Panc1 (cell line): ENCODE results near the gene INPP4A.

Experiments used
- POLR2AphosphoS5 ChIP-seq: IDR thresholded peaks from 2 replicates; pipeline ENCODE4 v1.6.1; 2012; ENCODE audit warnings: mild to moderate bottlenecking, low read depth, low read length, moderate library complexity
- SIN3A ChIP-seq: IDR thresholded peaks from 2 replicates; pipeline ENCODE4 v1.6.1; 2012; ENCODE audit warnings: low read depth, mild to moderate bottlenecking, low read length, moderate library complexity, borderline replicate concordance; ENCODE audit not compliant: insufficient read depth
- TF ChIP-seq, protein P1 (sequence below): fragments of 450-650 bp; IDR thresholded peaks from 2 replicates; pipeline ENCODE4 v1.5.1; 2017; ENCODE audit warnings: mild to moderate bottlenecking

GRCh38 chr2:98469862-98470544, 25.3 kb downstream of the INPP4A start:
- TF ChIP-seq, protein P1, sequence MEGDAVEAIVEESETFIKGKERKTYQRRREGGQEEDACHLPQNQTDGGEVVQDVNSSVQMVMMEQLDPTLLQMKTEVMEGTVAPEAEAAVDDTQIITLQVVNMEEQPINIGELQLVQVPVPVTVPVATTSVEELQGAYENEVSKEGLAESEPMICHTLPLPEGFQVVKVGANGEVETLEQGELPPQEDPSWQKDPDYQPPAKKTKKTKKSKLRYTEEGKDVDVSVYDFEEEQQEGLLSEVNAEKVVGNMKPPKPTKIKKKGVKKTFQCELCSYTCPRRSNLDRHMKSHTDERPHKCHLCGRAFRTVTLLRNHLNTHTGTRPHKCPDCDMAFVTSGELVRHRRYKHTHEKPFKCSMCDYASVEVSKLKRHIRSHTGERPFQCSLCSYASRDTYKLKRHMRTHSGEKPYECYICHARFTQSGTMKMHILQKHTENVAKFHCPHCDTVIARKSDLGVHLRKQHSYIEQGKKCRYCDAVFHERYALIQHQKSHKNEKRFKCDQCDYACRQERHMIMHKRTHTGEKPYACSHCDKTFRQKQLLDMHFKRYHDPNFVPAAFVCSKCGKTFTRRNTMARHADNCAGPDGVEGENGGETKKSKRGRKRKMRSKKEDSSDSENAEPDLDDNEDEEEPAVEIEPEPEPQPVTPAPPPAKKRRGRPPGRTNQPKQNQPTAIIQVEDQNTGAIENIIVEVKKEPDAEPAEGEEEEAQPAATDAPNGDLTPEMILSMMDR, result no peak
- TF ChIP-seq SIN3A (no peak), POLR2AphosphoS5 (no peak)
